AML-193 (cell line): ENCODE measurements around the gene G6PC1.
"Not testable (repeated sequence)": the region's sequence is repeated elsewhere in the genome, so short reads cannot be mapped to it uniquely, and the experiment has no call there.

ENCODE experiments used
- DNase-seq, 2 experiments: peaks; one replicate each; lab custom pipeline; 2025; lab: John Stamatoyannopoulos, UW

The G6PC1 gene

DNA sequence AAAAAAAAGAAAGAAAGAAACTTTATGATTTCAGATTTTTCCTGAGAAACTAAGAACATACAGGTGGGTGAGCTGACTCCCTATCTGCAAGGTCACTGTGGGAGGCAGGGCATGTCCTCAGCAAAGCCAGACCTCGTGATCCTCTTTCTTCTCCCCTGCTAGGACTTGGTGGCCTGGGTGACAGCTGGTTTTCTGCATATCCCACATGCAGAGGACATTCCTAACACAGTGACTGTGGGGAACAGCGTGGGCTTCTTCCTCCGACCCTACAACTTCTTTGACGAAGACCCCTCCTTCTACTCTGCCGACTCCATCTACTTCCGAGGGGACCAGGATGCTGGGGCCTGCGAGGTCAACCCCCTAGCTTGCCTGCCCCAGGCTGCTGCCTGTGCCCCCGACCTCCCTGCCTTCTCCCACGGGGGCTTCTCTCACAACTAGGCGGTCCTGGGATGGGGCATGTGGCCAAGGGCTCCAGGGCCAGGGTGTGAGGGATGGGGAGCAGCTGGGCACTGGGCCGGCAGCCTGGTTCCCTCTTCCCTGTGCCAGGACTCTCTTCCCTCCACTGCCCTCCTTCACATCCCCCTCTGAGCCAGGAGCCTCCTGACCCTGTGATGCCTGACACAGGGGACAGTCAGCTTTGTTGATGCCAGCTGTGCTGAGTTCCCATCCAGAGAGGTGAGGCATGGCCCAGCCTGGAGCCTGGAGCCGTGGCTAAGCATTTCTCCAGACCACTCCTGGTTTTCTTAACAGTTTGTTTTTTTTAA, 26.5 kb upstream of the G6PC1 start:
- DNase-seq, result not testable (repeated sequence)

DNA sequence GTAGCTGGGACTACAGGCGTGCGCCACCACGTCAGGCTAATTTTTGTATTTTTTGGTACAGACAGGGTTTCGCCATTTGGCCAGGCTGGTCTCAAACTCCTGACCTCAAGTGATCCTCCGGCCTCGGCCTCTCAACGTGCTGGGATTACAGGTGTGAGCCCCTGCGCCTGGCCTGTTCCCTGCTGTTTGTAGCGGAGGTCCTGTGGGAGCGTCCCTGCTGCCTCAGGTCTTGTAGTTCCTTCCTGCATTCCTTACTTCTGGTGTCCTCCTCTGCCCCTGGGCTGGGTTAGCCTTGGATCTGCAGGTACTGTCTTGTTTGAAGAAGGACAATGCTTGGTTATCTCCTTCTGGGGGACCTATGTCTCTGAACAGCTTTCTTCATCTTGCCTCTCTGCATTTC, 23.6 kb upstream of the G6PC1 start:
- DNase-seq, result no peak

- no peak for DNase-seq
Observed at GRCh38 chr17:42878123-42878880, 22.3 kb upstream of the G6PC1 start.

DNA sequence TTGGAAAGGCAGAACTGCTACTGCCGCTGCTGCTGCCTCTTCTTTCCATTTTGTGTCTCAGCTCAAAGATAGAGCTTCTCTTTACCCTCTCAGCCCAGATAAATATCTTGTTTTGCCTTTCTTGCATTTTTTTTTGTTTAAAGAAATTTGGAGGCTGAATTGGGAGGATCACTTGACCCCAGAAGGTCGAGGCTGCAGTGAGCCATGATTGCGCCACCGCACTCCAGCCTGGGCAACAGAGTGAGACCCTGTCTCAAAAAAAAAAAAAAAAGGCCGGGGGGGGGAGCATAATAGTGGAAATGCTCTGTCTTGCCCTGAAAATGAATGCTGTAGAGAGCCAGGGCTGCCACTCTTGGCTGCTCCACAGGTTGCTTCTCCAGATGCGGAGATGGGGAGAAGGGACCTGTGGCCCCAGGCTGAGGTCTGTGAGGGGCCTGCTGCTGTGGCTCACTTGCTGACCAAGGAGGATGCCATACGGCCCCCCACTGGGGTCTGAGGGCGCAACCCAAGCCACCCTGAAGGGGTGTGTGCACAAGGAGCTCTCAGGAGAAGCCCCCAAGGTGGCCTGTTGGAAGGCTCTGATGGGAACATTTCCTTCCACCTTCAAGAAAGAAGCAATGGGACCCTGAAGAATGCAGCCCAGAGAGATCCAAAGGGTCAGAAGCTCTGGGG, 21.5 kb upstream of the G6PC1 start:
- DNase-seq, result no peak

- no peak for DNase-seq
Observed at GRCh38 chr17:42879596-42879985, 21.0 kb upstream of the G6PC1 start.

DNA sequence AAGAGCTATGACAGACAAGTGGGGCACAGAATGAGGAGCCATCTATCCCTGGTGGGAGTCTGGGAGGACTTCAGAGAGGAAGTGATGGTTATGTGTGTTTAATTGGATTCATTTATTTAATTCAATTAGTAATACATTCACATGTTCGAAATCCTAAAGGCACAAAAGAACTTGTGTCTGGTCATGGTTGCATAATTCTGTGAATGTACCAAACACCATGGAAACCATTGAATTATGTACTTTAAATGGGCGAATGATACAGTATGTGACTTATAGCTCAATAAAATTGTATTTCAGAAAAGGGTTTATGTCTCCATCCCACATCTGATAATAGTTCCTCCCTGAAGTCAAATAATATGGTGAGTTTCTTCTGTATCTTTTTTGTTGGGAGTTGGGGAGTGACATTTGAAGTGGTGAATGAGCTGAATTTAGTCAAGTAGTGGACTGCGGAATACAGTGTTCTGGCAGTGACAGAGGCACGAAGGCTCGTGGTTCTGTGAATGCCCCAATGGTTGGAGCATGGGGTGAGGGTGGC, 19.8 kb upstream of the G6PC1 start:
- DNase-seq, result no peak

DNA sequence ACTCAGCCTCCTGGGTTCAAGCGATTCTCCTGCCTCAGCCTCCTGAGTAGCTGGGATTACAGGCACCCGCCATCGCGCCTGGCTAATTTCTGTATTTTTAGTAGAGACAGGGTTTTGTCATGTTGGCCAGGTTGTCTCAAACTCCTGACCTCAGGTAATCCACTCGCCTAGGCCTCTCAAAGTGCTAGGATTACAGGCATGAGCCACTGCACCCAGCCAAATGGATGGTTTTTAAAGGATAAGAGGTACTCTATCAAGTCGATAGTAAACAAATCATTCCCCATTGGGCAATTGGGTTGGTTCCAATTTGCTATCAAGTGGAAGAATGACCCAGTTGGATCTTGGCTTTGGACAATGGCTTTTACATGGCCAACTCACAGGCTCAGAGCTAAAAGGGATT, 18.9 kb upstream of the G6PC1 start:
- DNase-seq, result not testable (repeated sequence)

- DNase-seq, result no peak
Observed at GRCh38 chr17:42882166-42882565, 18.4 kb upstream of the G6PC1 start.

DNA sequence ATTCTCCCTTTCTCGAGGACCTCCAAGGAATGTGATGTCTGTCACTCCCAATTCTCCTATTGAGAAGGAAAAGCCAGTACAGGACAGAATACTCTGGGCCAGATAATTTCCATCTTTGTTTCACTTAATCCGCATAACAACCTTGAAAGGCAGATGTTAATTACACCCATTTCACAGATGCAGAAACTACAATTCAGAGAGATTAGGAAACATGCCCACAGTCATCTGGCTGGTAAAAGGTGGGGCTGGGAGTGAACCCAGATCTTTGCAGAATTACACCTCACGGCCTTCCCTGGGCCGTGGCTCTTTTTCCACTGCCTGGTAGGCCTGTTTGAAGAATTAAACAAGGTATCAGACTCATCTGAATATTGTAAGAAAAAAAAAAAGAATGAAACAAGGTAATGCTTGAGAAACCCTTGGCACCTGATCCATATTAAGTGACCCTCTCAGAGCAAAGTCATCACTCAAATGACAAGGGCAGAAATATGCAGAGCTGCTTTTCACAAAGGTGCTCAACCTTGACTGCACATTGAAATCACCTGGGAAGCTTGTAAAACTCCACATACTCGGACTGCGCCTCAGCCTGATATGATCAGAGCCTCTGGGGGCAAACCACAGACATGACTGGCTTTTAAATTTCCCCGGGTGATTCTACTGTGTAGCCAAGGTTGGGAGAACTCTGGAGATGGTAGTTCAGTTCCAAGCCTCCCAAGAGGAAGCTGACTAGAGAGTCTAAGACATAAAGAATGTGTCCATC, 16.6 kb upstream of the G6PC1 start:
- no peak for DNase-seq

- not testable (repeated sequence) for DNase-seq
Observed at GRCh38 chr17:42885806-42886205, 14.8 kb upstream of the G6PC1 start.

DNA sequence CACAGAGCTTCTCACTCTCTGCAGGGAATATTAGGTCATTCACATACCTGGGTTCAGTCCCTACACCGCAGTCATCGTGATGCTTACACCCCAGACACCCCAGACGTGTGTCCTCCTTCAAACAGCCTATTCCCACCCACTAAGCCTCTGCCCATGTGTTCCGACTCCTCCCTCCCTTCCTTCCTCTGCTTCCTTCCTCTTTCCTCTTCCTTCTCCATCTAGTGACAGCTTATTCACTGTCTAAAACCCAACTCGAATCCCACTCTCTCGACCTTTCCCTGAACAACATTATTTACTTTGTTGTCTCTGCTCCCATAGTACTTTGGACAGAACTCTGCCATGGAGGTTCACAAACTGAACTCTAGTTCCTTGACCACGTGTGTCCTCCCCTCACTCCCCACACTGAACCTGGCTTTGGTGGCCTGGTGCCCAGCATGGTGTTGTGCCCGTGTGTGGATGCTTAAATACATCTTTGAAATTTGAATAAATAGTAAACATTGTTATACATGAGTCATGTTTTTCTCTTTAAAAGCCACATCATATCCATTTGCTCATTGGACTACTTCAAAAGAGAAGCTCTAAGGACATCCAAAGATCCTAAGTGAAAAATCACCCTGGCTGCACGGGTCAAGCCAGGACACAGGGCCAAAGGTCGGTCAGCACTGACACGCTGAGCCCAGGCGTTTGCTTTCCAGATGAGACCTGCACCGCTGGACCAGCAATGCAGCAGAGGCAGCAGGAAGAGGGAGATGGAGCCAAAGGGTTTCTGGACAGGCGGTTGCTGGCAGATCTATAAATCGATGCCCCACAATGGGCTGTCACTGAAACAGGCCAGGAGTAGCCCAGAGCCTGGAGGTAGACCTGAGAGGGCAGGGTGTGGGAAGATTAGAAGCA, 14.1 kb upstream of the G6PC1 start:
- DNase-seq, result peak; percentile 34 to 70

- no peak for DNase-seq
Observed at GRCh38 chr17:42889809-42890208, 10.8 kb upstream of the G6PC1 start.

DNA sequence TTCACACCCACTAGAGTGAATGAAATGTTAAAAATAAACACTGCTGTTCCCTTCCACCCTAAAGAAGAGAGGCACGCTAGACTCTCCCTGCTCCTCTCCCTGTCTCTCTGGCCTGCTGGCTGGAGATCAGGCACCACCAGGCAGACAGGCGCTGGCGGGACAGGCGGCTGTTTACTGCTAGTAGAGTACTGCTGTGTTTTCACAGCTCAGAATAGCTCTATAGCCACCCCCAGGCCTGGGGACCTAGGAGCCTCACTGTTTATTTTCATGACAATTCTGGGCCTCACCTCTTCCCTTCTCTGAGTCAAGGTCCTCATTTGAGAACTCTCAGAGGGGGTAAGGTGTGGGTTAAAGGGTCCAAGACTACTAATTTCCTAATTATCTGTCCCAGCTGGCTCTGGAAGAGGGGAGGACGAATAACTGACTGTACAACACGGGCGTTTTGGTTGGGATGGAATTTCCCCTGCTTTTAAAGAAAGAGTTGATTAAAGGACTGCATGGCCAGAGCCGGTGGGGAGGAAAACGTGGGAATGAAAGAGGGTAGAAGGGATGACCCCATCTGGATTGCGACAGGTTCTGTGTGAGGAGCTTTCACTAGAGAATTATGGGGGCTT, 9.0 kb upstream of the G6PC1 start:
- no peak for DNase-seq

DNA sequence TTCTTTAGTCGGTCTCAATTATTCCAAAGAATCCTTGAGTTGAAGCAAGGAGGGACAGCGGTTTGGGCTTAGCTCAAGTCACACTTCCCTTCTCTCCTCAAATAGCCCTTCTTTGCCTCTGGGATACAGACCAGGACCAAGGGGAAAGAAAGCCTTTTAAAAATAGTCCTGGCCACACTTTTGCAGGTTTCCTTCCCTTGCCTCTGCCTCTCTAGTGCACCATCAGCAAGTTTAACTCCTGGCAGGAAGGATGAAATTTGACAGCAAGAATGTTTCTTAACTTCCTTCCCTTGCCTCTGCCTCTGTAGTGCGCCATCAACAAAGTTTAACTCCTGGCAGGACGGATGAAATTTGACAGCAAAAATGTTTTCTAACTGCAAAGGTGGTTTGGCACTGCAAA, 7.2 kb upstream of the G6PC1 start:
- peak; percentile 34 to 59 for DNase-seq

DNA sequence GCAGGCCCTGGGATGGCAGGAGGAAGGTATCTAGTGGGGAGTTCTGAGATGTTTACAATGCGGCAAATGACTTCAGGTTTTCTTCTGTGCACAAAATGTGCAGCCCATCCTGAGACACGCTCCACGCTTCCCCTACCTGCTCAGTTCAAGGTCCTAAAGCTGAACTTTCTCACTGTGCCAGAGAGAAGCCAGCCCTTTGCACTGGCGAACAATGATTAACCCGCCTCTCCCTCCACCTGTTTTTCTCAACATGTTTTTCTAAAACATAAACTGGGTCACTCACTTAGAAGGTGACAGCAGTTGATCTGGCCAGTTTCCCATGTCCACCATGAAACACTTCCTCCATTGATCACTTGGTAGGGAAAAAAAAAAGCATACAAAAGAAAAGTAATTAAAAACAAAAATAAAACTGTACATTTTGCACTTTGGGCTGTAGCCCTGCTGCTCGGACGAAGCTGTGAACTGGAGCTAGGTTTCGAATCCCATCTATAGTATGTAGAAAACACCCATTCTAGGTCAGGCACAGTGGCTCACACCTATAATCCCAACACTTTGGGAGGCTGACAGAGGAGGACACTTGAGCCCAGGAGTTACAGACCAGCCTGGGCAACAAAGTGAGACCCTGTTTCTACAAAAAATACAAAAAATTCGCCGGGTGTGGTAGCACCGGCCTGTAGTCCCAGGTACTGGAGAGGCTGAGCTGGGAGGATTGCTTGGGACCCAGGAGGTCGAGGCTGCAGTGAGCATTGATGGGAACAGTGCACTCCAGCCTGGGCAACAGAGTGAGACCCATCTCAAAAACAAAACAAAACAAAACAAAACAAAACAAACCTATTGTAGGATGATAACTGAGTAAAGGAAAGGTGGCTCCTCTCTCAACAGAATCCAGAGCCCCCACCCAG, 6.1 kb upstream of the G6PC1 start:
- DNase-seq, result no peak

DNA sequence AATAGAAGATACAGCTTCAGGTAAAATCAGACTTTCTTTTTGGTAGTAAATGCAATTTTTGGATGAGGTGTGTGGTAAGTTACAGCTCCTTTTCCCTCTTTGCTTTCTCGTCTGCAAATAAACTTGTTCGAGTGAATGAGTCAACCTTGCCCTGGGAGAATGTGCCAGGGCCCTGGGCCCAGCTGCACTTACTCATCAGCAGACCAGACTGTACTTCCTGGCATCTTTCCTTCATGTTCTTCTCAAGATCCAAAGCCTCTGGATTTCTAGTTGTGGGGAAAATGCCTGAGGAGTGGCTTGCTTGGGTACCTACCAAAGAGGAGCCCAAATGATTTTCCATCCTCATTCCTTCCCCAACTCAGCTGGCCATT, 5.4 kb upstream of the G6PC1 start:
- DNase-seq, result no peak

DNA sequence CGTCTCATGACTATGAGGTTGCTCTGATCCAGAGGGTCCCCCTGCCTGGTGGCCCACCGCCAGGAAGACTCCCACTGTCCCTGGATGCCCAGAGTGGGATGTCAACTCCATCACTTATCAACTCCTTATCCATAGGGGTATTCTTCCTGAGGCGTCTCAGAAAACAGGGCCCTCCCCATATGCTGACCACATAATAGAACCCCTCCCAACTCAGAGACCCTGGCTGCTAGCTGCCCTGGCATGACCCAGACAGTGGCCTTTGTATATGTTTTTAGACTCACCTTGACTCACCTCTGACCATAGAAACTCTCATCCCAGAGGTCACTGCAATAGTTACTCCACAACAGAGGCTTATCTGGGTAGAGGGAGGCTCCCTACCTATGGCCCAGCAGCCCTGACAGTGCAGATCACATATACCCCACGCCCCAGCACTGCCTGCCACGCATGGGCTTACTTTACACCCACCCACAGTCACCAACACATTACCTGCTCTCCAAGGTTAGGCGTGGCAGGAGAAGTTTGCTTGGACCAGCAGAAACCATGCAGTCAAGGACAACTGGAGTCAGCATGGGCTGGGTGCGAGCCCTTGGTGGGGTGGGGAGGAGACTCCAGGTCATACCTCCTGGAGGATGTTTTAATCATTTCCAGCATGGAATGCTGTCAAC, 2.3 kb upstream of the G6PC1 start:
- DNase-seq, result no peak

DNA sequence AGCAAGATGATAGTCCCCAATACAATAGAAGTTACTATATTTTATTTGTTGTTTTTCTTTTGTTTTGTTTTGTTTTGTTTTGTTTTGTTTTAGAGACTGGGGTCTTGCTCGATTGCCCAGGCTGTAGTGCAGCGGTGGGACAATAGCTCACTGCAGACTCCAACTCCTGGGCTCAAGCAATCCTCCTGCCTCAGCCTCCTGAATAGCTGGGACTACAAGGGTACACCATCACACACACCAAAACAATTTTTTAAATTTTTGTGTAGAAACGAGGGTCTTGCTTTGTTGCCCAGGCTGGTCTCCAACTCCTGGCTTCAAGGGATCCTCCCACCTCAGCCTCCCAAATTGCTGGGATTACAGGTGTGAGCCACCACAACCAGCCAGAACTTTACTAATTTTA, 618 bp upstream of the G6PC1 start:
- not testable (repeated sequence) for DNase-seq
